A673 (cell line): ENCODE data around the gene PPARGC1A.

Source experiments
- EZH2 ChIP-seq: fragments of 200-600 bp; sonication (generic); IDR thresholded peaks from 2 replicates; pipeline ENCODE4 v1.6.1; 2017; ENCODE audit warnings: borderline replicate concordance, low read depth, mild to moderate bottlenecking, mixed read lengths, antibody characterized with exemption, low read length; ENCODE audit not compliant: poor library complexity, severe bottlenecking
- TF ChIP-seq, protein P1 (sequence below): fragments of 300-800, 200-600 bp; sonication (generic); conservative IDR thresholded peaks from 2 replicates; pipeline ENCODE4 v1.5.1; 2017; ENCODE audit warnings: low read depth, mild to moderate bottlenecking, antibody characterized with exemption, low read length, moderate library complexity, mixed read lengths

DNA sequence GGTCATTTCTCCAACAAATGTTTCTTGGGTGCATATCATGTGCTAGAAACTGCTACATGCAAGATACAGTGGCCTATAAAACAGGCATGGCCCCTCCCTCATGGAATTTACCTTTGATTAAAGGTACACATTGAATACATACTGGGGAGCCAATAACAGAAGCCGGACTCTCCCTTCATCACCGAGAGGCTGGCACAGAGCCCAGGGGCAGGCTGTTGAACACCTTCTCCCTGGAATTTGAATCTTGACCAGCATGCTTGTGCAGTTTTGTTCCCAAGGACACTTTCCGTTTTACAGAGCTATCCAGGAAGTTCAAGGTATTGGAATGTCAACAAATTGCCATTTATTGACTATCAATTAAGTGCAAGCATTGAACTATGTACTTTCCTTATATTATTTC is 33.2 kb downstream of the PPARGC1A start:
- TF ChIP-seq, protein P1, sequence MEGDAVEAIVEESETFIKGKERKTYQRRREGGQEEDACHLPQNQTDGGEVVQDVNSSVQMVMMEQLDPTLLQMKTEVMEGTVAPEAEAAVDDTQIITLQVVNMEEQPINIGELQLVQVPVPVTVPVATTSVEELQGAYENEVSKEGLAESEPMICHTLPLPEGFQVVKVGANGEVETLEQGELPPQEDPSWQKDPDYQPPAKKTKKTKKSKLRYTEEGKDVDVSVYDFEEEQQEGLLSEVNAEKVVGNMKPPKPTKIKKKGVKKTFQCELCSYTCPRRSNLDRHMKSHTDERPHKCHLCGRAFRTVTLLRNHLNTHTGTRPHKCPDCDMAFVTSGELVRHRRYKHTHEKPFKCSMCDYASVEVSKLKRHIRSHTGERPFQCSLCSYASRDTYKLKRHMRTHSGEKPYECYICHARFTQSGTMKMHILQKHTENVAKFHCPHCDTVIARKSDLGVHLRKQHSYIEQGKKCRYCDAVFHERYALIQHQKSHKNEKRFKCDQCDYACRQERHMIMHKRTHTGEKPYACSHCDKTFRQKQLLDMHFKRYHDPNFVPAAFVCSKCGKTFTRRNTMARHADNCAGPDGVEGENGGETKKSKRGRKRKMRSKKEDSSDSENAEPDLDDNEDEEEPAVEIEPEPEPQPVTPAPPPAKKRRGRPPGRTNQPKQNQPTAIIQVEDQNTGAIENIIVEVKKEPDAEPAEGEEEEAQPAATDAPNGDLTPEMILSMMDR, result no peak
- TF ChIP-seq EZH2, result no peak
